HepG2 (cell line): ENCODE measurements around the gene MID1. TPM values are rescaled to one million over a fixed set of nuclear protein-coding genes. Genes with fewer than 3 reads are reported as not detected.

Experiments
- ATAC-seq: fragments of 200-7000 bp; cut with Tn5 transposase; 3 replicates; pipeline ENCODE4 v1.9.1; 2020; ENCODE audit warnings: mild to moderate bottlenecking, moderate library complexity
- BruUV-seq: library from RNA; stranded (reverse); fragments of 400-500 nt; replicated peaks from 2 replicates; lab custom pipeline; 2021; lab: Mats Ljungman, UMichigan
- CTCF ChIA-PET: fragments of 300-600 bp; formaldehyde crosslinking; extraction: SDS; loops from one replicate; lab custom pipeline; 2021; ENCODE audit warnings: low total read pairs, inconsistent platforms, low intra/inter-chr PET ratio; lab: Yijun Ruan, JAX
- POLR2A ChIA-PET: fragments of 350-600 bp; sonication (Branson Sonifier 250); formaldehyde crosslinking; loops from one replicate; lab custom pipeline; 2020; ENCODE audit warnings: antibody characterized with exemption, inconsistent platforms; lab: Yijun Ruan, JAX
- DNase-seq: peaks from one replicate; pipeline ENCODE4 v3.0.0-alpha.2; 2015; ENCODE audit warnings: low spot score
- FAIRE-seq: peaks from 3 replicates; lab custom pipeline; 2011; peaks lifted over from hg19 to GRCh38; lab: Jason Lieb, UNC
- H2AFZ ChIP-seq: one replicate; pipeline ENCODE4 v1.6.1; 2011; ENCODE audit warnings: low read length, inconsistent platforms
- H3K27ac ChIP-seq: fragments of 300-600 bp; 3 replicates; pipeline ENCODE4 v1.8.0; 2011; ENCODE audit warnings: mixed run types, mild to moderate bottlenecking, mixed read lengths, low read length, inconsistent platforms; ENCODE audit not compliant: insufficient read depth; ENCODE audit errors: extremely low read length
- H3K27me3 ChIP-seq, 2 experiments: fragments of 200-600 bp in 1 of 2; 2 replicates in 1 of 2; 3 replicates in 1 of 2; pipeline versions ENCODE4 v1.6.0 to v1.8.0; 2011; ENCODE audit warnings: low read length in 2 of 2, mild to moderate bottlenecking in 2 of 2, moderate library complexity in 2 of 2, inconsistent platforms in 1 of 2; ENCODE audit not compliant: insufficient read depth in 2 of 2, control insufficient read depth in 1 of 2
- H3K36me3 ChIP-seq, 2 experiments: fragments of 200-600 bp in 1 of 2; replicated peaks in 1 of 2; 2 replicates in 1 of 2; 3 replicates in 1 of 2; pipeline versions ENCODE4 v1.5.1 to v1.8.0; 2011; ENCODE audit warnings: low read length in 2 of 2, inconsistent platforms in 1 of 2; ENCODE audit not compliant: insufficient read depth in 2 of 2, control insufficient read depth in 1 of 2
- H3K4me1 ChIP-seq: 2 replicates; pipeline ENCODE4 v1.5.1; 2012; ENCODE audit warnings: low read length, inconsistent platforms; ENCODE audit not compliant: insufficient read depth
- H3K4me2 ChIP-seq: 2 replicates; pipeline ENCODE4 v1.6.0; 2011; ENCODE audit warnings: low read depth, low read length, inconsistent platforms
- H3K4me3 ChIP-seq, 3 experiments: fragments of 200-600 bp in 1 of 3; sonication (generic), shearing (Covaris generic) in 1 of 3; replicated peaks in 1 of 3; 2 replicates each; pipeline ENCODE4 v1.5.1; 2011 to 2016; ENCODE audit warnings: low read length in 3 of 3, inconsistent platforms in 2 of 3, low read depth in 2 of 3, mild to moderate bottlenecking in 2 of 3, control low read depth in 1 of 3, mixed read lengths in 1 of 3; ENCODE audit not compliant: insufficient read depth in 1 of 3
- H3K79me2 ChIP-seq: one replicate; pipeline ENCODE4 v1.6.1; 2011; ENCODE audit warnings: low read length, inconsistent platforms; ENCODE audit not compliant: insufficient read depth
- H3K9ac ChIP-seq: 2 replicates; pipeline ENCODE4 v1.6.0; 2011; ENCODE audit warnings: mild to moderate bottlenecking, low read depth, low read length, inconsistent platforms; ENCODE audit not compliant: insufficient read depth
- H3K9me3 ChIP-seq: 2 replicates; pipeline ENCODE4 v1.5.1; 2012; ENCODE audit warnings: mild to moderate bottlenecking, low read length
- H4K20me1 ChIP-seq: 2 replicates; pipeline ENCODE4 v1.6.0; 2011; ENCODE audit warnings: inconsistent platforms, mild to moderate bottlenecking, low read length, moderate library complexity; ENCODE audit not compliant: insufficient read depth
- CBFB ChIP-seq: sonication (generic); formaldehyde crosslinking; IDR thresholded peaks from 2 replicates; pipeline ENCODE4 v1.4.0; 2020; ENCODE audit warnings: missing genetic modification reagents
- CENPX ChIP-seq: sonication (generic); formaldehyde crosslinking; IDR thresholded peaks from 2 replicates; pipeline ENCODE4 v1.9.0; 2021; ENCODE audit warnings: mild to moderate bottlenecking, missing genetic modification reagents, moderate library complexity
- CHD4 ChIP-seq: fragments of 200-600 bp; sonication (generic); IDR thresholded peaks from 2 replicates; pipeline ENCODE4 v1.7.0; 2017; ENCODE audit warnings: mild to moderate bottlenecking, low read length, borderline replicate concordance
- DR1 ChIP-seq: sonication (generic); formaldehyde crosslinking; IDR thresholded peaks from 2 replicates; pipeline ENCODE4 v1.8.0; 2021; ENCODE audit warnings: mild to moderate bottlenecking, missing genetic modification reagents, inconsistent platforms
- FOXK2 ChIP-seq: fragments of 450-650 bp; IDR thresholded peaks from 2 replicates; pipeline ENCODE4 v1.6.1; 2016
- KDM2A ChIP-seq: sonication (generic); formaldehyde crosslinking; IDR thresholded peaks from 2 replicates; pipeline ENCODE4 v1.4.0; 2020; ENCODE audit warnings: low read depth, missing genetic modification reagents, borderline replicate concordance
- KLF16 ChIP-seq, 2 experiments: sonication (generic) in 1 of 2; formaldehyde crosslinking in 1 of 2; IDR thresholded peaks; 2 replicates each; pipeline versions ENCODE4 v1.6.1 to v1.8.0; 2016 to 2023; ENCODE audit warnings: missing genetic modification reagents in 2 of 2, missing compliant biosample characterization in 1 of 2
- NRL ChIP-seq: sonication (generic); formaldehyde crosslinking; IDR thresholded peaks from 2 replicates; pipeline ENCODE4 v1.5.0; 2020; ENCODE audit warnings: missing genetic modification reagents, mild to moderate bottlenecking, moderate library complexity, borderline replicate concordance
- REXO4 ChIP-seq: sonication (generic); formaldehyde crosslinking; IDR thresholded peaks from 2 replicates; pipeline ENCODE4 v1.8.0; 2022; ENCODE audit warnings: missing genetic modification reagents, mild to moderate bottlenecking, borderline replicate concordance
- RFX5 ChIP-seq: IDR thresholded peaks from 2 replicates; pipeline ENCODE4 v1.6.1; 2011; ENCODE audit warnings: low read depth, low read length, improper control_type of control experiment
- ZNF292 ChIP-seq: sonication (generic); formaldehyde crosslinking; IDR thresholded peaks from 2 replicates; pipeline ENCODE4 v1.8.1; 2022; ENCODE audit warnings: mild to moderate bottlenecking, low read depth, missing genetic modification reagents, borderline replicate concordance
- ZNF354B ChIP-seq: sonication (generic); formaldehyde crosslinking; IDR thresholded peaks from 2 replicates; pipeline ENCODE4 v1.8.0; 2022; ENCODE audit warnings: mild to moderate bottlenecking, missing genetic modification reagents
- ZNF577 ChIP-seq: sonication (generic); formaldehyde crosslinking; IDR thresholded peaks from 2 replicates; pipeline ENCODE4 v1.4.0; 2020; ENCODE audit warnings: mild to moderate bottlenecking, low read depth, missing genetic modification reagents, borderline replicate concordance
- ZNF670 ChIP-seq: sonication (generic); formaldehyde crosslinking; IDR thresholded peaks from 2 replicates; pipeline ENCODE4 v1.8.0; 2022; ENCODE audit warnings: mild to moderate bottlenecking, missing genetic modification reagents, borderline replicate concordance
- ZSCAN21 ChIP-seq: sonication (generic); formaldehyde crosslinking; IDR thresholded peaks from 2 replicates; pipeline ENCODE4 v1.8.0; 2022; ENCODE audit warnings: mild to moderate bottlenecking, missing genetic modification reagents, moderate library complexity, borderline replicate concordance
- WGBS: methylation state at CpG from one replicate; pipeline ENCODE4 v1.1.6; 2017; ENCODE audit warnings: low lambda C conversion rate; 5-methylcytosine and 5-hydroxymethylcytosine counted together
- in situ Hi-C: cut with HindIII; loops from 2 replicates; pipeline ENCODE4 v1.10.0; 2017; ENCODE audit warnings: low pct_unique_long_range_greater_than_20kb; ENCODE audit not compliant: extremely low pct_ligation_motif_present
- intact Hi-C: fragments of 100-400 bp; cut with micrococcal nuclease; formaldehyde crosslinking; loops from one replicate; pipeline ENCODE4 v1.10.0; 2022; ENCODE audit not compliant: unreplicated experiment
- polyA plus RNA-seq, 8 experiments: library from polyadenylated mRNA; depleted of rRNA in 3 of 8; stranded (reverse) in 7 of 8; unstranded in 1 of 8; fragments of >200 nt; fragmentation: Illumina TruSeq in 4 of 8; extraction: Trizol in 4 of 8; gene quantifications; 2 replicates each; pipeline versions ENCODE4 v1.2.1 to v1.2.3, GENCODE V29; 2011 to 2016; ENCODE audit warnings: low read depth in 4 of 8, missing spikeins in 1 of 8, mixed read lengths in 1 of 8; ENCODE audit not compliant: insufficient read depth in 1 of 8
- total RNA-seq, 5 experiments: library from RNA; depleted of rRNA; stranded (reverse); fragments of >200 nt; fragmentation: Illumina TruSeq; extraction: Trizol; gene quantifications; 2 replicates each; pipeline ENCODE4 v1.2.3, GENCODE V29; 2016; ENCODE audit warnings: low read depth in 1 of 5
- TF ChIP-seq, protein P1 (sequence below): sonication (generic); formaldehyde crosslinking; IDR thresholded peaks from 2 replicates; pipeline ENCODE4 v1.5.0; 2020; ENCODE audit warnings: missing genetic modification reagents, mild to moderate bottlenecking, borderline replicate concordance
- TF ChIP-seq, protein P2 (sequence below): sonication (generic); formaldehyde crosslinking; IDR thresholded peaks from 2 replicates; pipeline ENCODE4 v1.4.0; 2020; ENCODE audit warnings: missing genetic modification reagents

Gene MID1
- total and polyA plus RNA-seq, 2 of the 13 experiments (the other 11 are each of a cell fraction or from before 2014, with no cell fraction given): 0.86 to 1.1 TPM

DNA sequence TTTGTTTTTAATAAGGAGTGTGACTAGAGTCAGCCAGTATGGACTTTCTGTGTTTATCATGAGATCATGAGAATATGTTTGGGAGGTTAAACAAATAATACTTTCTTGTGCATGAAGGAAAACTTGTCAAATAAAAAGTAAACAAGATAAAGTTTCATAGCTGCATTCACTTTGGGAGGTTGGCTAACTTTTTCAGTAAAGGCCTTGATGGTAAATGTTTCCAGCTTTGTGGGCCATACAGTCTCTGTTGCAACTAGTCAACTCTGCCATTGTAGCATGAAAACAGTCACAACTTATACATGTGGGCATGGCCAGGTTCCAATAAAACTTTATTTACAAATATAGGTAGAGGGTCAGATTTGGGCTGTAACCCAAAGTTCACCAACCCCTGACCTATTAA lies 150.4 kb downstream of the MID1 start:
- TF ChIP-seq ZNF354B (CRISPR knock-in tag): no peak
- TF ChIP-seq FOXK2: no peak
- TF ChIP-seq CENPX (CRISPR knock-in tag): no peak
- no peak for TF ChIP-seq CBFB (CRISPR knock-in tag)
- TF ChIP-seq, all 625 proteins: peak for 0
- FAIRE-seq (no peak), ATAC-seq (no peak), DNase-seq (no peak)
- intact Hi-C loops: no loop called here
- Histone ChIP-seq H3K4me3 (no peak overlapping the region), H3K9me3 (no peaks in the 10 kb centered on the region), H3K36me3 (no peaks in the 10 kb centered on the region), H2AFZ (no peak overlapping the region), H3K79me2 (no peaks in the 10 kb centered on the region), H3K27me3 (no peaks in the 10 kb centered on the region), H3K4me1 (no peaks in the 10 kb centered on the region), H3K4me2 (no peak overlapping the region), H3K27ac (no peak overlapping the region), H4K20me1 (no peaks in the 10 kb centered on the region), H3K9ac (no peak overlapping the region)
- CTCF ChIA-PET: no interaction called here
- no TSS peak for BruUV-seq
- in situ Hi-C loops: no loop called here
- POLR2A ChIA-PET: no interaction called here

DNA sequence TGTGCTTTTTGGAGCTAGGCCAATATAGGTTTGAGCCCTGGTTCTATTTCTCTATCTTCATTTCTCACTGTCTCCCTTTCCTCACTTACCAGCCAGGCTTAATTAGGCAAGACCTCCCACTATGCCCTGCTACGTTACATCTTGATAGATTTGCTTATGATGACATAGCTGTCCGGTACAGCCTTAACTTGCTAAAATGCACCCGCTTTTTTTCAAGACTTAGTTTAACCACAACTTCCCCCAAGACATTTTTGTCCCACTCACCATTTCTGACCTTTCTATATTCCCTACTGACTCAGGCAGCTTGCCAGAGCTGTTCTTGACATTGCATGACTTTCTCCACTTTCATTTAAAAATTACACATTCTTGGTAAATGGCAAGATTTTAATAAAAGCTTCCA lies 152.6 kb downstream of the MID1 start:
- in situ Hi-C loops: no loop called here
- H3K4me3 ChIP-seq: no peak overlapping the region
- intact Hi-C loops: no loop called here
- no peaks in the 10 kb centered on the region for H3K9me3 ChIP-seq
- BruUV-seq: no TSS peak
- no peaks in the 10 kb centered on the region for H3K36me3 ChIP-seq
- no peaks in the 10 kb centered on the region for H3K4me1 ChIP-seq
- 96% methylated on average over 3 of the region's 3 CpGs for WGBS
- H3K4me2 ChIP-seq: no peak overlapping the region
- H3K27ac ChIP-seq: no peak overlapping the region
- H3K27me3 ChIP-seq: no peaks in the 10 kb centered on the region
- no peak overlapping the region for H2AFZ ChIP-seq
- no peak for DNase-seq
- ATAC-seq: no peak
- no peaks in the 10 kb centered on the region for H4K20me1 ChIP-seq
- no peak for FAIRE-seq
- H3K79me2 ChIP-seq: no peaks in the 10 kb centered on the region
- ChIA-PET POLR2A (no interaction called here), CTCF (no interaction called here)
- no peak overlapping the region for H3K9ac ChIP-seq
- no peak for TF ChIP-seq ZNF670 (CRISPR knock-in tag)
- TF ChIP-seq DR1 (CRISPR knock-in tag): no peak
- no peak for TF ChIP-seq NRL (CRISPR knock-in tag)
- TF ChIP-seq RFX5: no peak
- no peak for TF ChIP-seq REXO4
- no peak for TF ChIP-seq ZNF292
- TF ChIP-seq CHD4: no peak
- TF ChIP-seq ZNF577 (CRISPR knock-in tag): no peak
- TF ChIP-seq ZSCAN21 (CRISPR knock-in tag): no peak
- TF ChIP-seq, protein P1, sequence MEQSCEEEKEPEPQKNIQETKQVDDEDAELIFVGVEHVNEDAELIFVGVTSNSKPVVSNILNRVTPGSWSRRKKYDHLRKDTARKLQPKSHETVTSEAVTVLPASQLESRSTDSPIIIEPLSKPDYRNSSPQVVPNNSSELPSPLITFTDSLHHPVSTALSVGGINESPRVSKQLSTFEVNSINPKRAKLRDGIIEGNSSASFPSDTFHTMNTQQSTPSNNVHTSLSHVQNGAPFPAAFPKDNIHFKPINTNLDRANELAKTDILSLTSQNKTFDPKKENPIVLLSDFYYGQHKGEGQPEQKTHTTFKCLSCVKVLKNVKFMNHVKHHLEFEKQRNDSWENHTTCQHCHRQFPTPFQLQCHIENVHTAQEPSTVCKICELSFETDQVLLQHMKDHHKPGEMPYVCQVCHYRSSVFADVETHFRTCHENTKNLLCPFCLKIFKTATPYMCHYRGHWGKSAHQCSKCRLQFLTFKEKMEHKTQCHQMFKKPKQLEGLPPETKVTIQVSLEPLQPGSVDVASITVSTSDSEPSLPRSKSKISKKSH: no peak
- no peak for TF ChIP-seq KDM2A
- TF ChIP-seq KLF16 (CRISPR knock-in tag; IDR thresholded peaks at IDR 0.05): no peak
- TF ChIP-seq, protein P2, sequence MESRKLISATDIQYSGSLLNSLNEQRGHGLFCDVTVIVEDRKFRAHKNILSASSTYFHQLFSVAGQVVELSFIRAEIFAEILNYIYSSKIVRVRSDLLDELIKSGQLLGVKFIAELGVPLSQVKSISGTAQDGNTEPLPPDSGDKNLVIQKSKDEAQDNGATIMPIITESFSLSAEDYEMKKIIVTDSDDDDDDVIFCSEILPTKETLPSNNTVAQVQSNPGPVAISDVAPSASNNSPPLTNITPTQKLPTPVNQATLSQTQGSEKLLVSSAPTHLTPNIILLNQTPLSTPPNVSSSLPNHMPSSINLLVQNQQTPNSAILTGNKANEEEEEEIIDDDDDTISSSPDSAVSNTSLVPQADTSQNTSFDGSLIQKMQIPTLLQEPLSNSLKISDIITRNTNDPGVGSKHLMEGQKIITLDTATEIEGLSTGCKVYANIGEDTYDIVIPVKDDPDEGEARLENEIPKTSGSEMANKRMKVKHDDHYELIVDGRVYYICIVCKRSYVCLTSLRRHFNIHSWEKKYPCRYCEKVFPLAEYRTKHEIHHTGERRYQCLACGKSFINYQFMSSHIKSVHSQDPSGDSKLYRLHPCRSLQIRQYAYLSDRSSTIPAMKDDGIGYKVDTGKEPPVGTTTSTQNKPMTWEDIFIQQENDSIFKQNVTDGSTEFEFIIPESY (CRISPR knock-in tag): no peak
